ENCODE data around the gene IFNAR1.

DNA sequence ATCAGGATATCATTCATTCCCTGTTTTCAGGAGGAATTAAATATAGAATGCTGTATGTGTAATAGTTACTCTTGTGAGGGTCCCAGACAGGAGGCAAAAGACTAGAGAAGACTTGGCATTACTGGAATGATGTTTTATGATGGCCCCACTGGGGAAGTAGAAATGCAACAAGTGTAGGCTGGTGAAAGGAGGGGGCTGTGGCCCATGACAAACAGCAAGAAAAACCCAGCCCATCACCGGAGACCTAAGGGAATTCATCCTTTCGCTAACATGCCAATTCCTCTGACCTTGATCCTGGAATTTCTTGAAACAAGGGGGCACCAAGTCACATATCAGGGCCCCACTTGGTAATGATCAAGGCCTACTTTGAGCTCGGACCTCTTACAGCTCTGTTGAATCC lies 72.9 kb downstream of the IFNAR1 start:
- no peak for TF ChIP-seq POLR2AphosphoS5 (IDR thresholded peaks at IDR 0.05; ENCODE audit: low read depth)
- TF ChIP-seq, protein P1, sequence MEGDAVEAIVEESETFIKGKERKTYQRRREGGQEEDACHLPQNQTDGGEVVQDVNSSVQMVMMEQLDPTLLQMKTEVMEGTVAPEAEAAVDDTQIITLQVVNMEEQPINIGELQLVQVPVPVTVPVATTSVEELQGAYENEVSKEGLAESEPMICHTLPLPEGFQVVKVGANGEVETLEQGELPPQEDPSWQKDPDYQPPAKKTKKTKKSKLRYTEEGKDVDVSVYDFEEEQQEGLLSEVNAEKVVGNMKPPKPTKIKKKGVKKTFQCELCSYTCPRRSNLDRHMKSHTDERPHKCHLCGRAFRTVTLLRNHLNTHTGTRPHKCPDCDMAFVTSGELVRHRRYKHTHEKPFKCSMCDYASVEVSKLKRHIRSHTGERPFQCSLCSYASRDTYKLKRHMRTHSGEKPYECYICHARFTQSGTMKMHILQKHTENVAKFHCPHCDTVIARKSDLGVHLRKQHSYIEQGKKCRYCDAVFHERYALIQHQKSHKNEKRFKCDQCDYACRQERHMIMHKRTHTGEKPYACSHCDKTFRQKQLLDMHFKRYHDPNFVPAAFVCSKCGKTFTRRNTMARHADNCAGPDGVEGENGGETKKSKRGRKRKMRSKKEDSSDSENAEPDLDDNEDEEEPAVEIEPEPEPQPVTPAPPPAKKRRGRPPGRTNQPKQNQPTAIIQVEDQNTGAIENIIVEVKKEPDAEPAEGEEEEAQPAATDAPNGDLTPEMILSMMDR (IDR thresholded peaks at IDR 0.05; ENCODE audit: insufficient read depth, low read length): no peak

Measured in HL-60 (cell line).